GM21381 (cell line): Measurements from ENCODE around the gene GK2.

ENCODE experiments used
- ATAC-seq: cut with Tn5 transposase; IDR thresholded peaks from one replicate; pipeline ENCODE4 v1.9.1; 2021; ENCODE audit warnings: mild to moderate bottlenecking, moderate library complexity; ENCODE audit not compliant: unreplicated experiment

GK2 gene

DNA sequence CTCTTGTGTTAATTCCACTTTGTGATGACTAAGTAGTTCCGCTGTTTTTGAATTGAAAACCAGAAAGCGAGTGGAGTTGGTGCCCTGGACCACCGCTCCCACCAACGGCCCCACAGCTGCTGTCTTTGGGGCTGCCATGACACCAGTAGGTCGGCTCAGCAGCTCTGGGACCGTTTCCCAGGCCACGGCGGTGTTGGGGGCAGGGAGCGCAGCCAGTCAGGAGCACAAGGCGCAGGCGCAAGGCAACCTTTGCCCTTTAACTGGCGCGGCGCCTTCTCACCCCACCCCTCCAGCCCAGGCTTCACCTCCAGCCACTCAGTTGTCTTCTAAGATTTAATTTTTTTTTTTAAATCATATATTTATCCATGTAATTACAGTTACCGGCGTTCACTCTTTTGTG lies at the start of gene GK2:
GK2 (minus strand) TSS at position 166 of the 400 bp plus-strand sequence; CDS start at position 138, 28 bp downstream.
- no peak for ATAC-seq

DNA sequence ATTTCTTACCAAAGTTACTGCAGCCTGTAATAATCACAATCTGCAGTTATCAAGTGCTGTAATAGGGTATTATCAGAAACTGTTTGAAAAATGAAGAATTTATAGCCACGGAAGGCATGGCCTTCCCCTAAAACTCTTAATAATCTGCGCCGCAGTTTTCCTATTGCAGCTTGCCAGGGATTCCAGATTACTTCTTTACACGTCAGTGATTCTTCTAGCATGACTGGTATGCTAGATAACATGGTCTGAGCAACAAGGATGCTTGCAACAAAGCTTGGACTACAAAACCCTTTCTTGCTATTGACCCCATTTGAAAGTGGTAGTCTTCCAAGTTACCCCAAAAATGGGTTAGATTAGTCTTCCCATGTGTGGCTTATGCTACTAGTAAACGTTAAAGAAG lies 47.2 kb upstream of the GK2 start:
- no peak for ATAC-seq

GRCh38 chr4:79454656-79455055 lies 46.6 kb upstream of the GK2 start:
- ATAC-seq = no peak

- ATAC-seq = no peak
These were observed 42.0 kb upstream of the GK2 start for GRCh38 chr4:79450053-79450452.

GRCh38 chr4:79446145-79446544 lies 38.1 kb upstream of the GK2 start:
- ATAC-seq = no peak

DNA sequence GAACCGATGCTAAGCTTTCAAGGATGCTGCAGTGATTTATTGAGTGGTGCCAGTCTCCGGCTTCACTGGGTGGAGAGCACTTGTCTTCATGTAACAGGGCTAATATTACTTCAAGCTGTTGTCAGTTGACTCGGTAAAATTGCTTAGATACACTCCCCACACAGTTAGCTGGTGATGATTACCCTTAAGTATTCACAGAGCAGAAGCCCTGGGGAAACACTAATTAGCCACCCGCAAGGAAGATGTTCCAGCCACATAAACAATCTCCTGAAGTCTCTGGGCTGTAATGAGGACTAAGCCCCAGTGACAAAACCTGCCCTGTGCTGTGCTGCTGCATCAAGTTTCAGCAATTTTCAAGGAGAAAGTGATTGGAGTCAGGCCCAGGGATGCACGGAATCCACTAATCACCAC lies 37.3 kb upstream of the GK2 start:
- ATAC-seq = no peak

GRCh38 chr4:79442422-79442821 lies 34.4 kb upstream of the GK2 start:
- no peak for ATAC-seq

DNA sequence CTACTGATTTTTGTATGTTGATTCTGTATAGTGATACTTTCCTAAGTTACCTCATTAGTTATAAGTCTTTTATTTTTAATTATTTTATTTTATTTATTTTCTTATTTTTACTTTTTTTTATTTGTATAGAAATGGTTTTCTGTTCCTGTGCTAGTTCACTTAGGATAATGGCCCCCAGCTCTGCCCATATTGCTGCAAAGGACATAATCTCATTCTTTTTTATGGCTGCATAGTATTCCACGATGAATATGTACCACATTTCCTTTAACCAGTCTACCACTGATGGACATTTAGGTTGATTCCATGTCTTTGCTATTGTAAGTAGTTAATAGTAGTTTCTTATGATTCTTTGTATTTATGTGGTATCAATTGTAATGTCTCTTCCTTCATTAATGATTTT lies 31.5 kb upstream of the GK2 start:
- no peak for ATAC-seq

DNA sequence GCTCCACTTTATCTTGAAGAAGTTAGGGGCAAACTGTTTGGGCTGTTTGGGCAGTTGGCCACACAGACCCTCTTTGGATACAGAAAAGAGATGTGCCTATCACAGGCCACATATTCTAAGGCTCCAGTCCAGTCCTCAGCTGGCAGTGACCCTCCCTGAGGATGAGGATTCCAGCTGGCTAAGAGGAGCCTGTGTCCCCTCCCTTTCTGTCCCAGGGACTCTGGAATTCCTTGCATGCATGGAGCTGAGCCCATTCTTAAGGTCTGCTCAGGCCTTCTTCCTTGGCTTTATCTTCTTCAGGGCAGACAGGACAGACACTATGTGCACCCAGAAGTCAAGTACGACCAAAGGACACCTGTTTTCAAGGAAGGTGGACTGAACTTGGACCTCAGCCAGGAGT lies 23.8 kb upstream of the GK2 start:
- no peak for ATAC-seq

DNA sequence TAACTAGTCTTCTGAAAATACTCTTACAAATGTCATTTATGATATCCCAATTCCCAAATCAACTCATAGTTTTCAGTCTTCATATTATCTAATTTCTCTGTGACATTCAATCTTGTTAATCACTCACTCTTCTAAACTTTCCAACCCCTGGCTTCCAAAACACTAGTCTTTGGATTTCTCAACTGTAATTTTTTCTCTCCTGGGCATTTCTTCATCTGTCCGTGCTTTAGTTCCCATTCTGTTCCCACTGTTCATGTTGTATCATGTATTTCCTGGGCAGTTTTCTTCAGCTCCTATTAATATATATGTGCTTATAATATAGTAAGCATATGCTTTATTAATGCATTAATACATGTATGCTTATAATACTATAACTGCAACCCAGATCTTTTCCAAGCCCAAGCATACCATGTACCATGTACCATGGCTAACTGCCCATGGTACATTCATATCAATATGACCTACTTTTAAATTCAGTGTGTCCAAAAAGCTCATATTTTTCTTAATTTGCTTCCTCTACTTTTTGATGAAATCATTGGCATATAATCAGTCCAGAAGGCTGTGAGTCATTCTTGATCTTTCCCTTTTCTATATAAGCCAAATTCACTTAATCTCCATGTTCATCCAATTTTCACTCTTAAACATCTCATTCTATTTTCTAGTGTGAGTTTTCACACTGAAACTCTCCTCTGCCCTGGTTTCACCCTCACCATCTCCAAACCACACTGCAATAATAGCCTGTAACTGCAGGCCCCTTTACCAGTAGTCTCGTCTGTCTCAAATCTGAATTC lies 21.3 kb upstream of the GK2 start:
- no peak for ATAC-seq

GRCh38 chr4:79426989-79427388 lies 19.0 kb upstream of the GK2 start:
- ATAC-seq = no peak

DNA sequence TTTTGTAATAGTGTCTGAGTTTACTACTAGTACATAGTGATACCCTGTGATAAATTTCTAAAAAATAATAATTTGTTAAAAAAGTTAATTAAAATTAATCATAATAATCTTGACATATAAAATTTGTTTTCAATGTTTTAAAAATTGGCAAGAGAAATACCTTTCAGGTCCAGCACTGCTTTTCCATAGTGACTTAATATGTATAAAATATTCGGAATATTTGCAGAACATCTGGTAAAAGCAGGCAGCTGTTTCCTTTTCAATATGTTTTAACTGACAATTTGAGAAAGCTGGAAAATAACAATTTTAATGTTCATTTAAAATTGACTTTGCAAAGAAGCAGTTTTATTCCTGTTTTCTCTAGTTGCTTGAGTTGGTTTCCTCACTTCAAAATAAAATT lies 17.6 kb upstream of the GK2 start:
- no peak for ATAC-seq

- no peak for ATAC-seq
These were observed 13.5 kb upstream of the GK2 start for GRCh38 chr4:79421483-79421882.

DNA sequence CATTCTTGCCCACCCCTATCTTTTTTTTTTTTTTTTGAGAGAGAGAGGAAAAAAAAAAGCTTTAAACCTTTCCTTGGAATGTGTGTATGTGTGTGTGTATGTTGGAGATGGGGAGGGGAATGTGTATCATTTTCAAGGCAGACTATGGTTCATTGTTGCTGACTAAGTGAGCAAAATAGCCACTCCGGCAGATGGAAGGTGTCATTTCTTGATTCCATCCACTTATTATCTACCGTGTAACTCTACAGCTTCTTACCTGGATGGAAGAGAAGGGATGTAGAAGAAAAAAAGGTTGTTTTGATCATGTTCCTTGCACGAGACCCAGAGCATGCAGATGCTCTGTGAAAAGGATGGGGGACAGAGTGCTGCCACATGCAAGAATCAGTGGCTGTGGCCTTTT lies 5.9 kb upstream of the GK2 start:
- no peak for ATAC-seq

DNA sequence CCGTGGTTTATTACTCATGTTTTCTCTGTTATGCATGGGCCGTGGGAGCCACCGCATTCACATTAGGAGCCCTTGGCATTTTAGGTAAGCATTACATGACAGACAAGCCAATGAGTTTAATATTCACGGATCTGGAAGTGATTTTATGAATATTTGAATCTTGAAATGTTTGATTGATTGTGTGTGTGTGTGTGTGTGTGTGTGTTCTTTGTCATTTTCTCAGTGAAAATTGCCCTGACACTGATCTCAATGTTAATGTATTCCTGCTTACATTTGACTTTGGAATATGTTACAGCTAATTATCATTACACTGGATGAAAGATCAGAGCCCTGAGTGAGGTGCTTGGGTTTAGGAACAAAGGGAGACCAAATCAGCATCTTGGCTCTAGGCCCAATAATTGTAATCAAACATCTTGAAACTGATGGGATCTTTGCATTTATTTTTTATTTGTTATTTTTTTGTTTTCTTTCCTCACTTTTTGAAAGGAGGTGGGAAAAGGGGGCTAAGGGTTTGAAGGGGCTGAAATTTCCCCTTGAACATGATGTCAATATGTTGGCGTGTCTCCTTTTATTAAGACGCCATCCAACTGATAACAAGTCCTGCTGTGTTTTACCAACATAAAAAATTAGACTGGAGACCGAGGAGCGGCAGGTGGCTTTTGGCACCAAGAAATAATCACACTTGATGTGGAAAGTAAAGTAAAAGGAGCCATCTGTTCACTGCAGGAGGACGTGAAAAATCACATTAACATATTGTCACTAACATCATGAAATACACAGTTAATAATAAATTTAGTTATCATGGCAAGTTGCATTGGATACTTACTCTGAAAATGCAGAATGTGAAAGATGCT lies 5.2 kb upstream of the GK2 start:
- ATAC-seq = no peak

DNA sequence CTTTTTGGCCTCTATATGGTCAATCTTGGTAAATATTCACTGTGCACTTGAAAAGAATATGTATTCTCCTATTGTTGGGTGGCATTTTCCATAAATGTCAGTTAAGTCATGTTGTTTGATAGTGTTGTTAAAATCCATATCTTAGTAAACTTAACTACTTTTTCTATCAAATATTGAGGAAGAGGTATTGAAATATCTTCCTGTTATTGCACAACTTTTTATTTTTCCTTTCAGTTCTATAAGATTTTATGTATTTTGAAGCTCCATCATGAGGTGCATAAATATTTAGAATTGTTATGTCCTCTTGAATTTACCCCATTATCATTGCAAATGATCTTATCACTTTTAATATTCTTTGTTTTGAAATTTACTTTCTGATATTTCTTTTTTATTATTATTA lies 3.4 kb downstream of the GK2 start:
- no peak for ATAC-seq

GRCh38 chr4:79403356-79403755 lies 4.7 kb downstream of the GK2 start:
- no peak for ATAC-seq

DNA sequence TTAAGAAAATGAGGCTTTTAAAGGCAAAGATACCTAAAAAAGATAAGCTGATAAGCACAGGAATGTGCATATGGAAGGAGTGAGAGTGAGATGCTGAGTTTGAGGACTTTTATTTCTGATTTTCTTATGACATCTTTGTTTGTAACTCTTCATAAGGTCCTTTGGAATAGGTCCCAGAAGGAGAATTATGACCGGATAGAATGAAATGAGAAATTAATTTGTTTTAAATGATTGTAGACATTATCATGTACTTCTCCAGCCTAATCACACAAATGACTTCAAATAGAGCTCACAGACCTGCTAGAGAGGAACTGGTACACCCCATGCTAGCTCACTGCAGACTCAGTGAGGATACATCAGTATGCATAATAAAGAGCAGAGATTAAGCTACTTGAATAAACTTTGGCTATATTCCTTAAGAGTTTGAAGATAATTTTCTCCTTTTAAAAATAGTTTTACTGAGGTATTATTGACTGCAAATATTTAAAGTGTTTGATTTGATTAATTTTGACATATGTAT lies 5.6 kb downstream of the GK2 start:
- ATAC-seq = no peak

DNA sequence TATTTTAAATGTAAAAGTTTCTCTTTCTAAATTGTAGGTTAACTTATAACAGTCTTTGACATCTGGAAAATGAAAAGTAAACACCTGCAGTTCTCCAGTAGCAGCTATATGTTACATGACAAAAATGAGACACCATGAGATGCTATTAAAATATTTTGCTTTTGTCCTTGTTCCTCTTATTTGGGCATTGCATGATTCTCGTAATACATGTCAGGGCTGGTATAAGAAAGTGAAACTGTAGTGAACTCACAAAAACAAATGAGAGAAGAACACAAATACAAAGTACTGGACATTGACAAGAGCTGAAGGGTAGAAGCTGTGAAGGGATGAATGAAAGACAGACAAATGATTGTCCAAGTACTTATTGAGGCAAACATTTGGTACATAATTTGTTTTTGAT lies 9.0 kb downstream of the GK2 start:
- peak; percentile 46 for ATAC-seq

- ATAC-seq = no peak
These were observed 10.1 kb downstream of the GK2 start for GRCh38 chr4:79397951-79398350.

DNA sequence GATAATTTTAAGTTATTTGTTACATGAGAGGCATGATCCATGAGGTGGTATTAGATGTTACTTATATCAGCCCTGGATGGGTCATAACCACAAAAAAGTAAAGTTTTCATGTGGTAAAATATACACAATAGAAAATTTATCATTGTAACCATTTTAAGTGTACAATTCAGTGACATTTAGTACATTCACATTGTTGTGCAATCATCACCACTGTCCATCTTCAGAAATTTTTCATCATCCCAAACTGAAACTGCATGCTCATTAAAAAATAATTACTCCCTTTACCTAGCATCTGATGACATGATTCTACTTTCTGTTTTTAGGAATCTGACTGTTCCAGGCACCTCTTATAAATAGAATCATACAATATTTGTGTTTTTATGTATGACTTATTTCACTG lies 11.2 kb downstream of the GK2 start:
- ATAC-seq = no peak

- no peak for ATAC-seq
These were observed 12.2 kb downstream of the GK2 start for GRCh38 chr4:79395841-79396240.
